Measurements from ENCODE around the gene MICB.
"Not testable (repeated sequence)": the region's sequence is repeated elsewhere in the genome, so short reads cannot be mapped to it uniquely, and the experiment has no call there.

Gene MICB

DNA sequence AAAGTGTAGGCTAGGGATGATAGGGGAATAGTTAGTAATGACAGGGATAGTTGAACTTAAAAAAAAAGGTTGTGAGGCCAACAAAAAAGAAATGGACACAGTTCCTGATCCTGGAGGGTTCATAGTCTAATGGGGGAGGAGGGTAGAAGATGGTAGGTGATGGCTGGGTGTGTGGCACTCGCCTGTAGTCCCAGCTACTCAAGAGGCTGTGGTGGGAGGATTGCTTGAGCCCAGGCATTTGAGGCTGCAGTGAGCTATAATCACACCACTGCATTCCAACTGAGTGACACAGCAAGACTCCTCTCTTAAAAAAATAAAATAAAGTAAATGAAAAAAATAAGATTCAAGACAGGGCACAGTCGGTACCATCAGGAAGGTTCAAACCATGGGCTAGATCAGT lies 2.4 kb upstream of the MICB start:
- Histone ChIP-seq H3K27me3 (ENCODE audit: insufficient read depth, low read depth) (no peaks in the 10 kb centered on the region), H3K4me1 (ENCODE audit: low read depth, poor library complexity, severe bottlenecking) (peaks cover 24% of the 10 kb centered on the region), H3K9ac (peak overlapping the region; percentile 62), H3K4me2 (peak overlapping the region; percentile 99), H2AFZ (ENCODE audit: low read depth) (no peak overlapping the region), H3K79me2 (ENCODE audit: insufficient read depth, low read depth) (peaks cover 34% of the 10 kb centered on the region), H3K27ac (peak overlapping the region; percentile 75), H4K20me1 (ENCODE audit: insufficient read depth) (no peaks in the 10 kb centered on the region), H3K4me3 (IDR thresholded peaks at IDR 0.05; ENCODE audit: insufficient read depth, low read depth, low read length) (no peak overlapping the region), H3K36me3 (ENCODE audit: insufficient read depth) (no peaks in the 10 kb centered on the region)
- TF ChIP-seq, protein P1, sequence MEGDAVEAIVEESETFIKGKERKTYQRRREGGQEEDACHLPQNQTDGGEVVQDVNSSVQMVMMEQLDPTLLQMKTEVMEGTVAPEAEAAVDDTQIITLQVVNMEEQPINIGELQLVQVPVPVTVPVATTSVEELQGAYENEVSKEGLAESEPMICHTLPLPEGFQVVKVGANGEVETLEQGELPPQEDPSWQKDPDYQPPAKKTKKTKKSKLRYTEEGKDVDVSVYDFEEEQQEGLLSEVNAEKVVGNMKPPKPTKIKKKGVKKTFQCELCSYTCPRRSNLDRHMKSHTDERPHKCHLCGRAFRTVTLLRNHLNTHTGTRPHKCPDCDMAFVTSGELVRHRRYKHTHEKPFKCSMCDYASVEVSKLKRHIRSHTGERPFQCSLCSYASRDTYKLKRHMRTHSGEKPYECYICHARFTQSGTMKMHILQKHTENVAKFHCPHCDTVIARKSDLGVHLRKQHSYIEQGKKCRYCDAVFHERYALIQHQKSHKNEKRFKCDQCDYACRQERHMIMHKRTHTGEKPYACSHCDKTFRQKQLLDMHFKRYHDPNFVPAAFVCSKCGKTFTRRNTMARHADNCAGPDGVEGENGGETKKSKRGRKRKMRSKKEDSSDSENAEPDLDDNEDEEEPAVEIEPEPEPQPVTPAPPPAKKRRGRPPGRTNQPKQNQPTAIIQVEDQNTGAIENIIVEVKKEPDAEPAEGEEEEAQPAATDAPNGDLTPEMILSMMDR (conservative IDR thresholded peaks at IDR 0.05; ENCODE audit: low read depth, low read length) = no peak

DNA sequence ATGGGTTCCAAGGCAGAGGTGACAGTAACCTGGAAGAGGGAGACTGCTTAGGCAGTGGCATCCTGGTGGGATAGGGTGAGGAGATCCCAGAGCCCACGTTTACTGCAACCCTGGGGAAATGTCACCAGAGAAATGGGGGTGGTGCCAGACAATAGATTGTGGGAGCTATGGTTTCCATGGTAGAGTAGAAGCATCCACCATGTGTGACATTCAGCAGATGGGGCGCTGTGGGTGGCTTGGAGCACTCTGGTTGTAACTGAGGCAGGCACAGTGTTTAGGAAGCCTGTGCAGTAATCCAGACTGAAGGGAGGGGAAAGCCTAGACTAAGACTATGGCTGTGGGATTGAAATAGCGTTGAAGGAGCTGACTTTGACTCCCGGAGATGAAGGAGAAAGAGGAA lies 1.1 kb upstream of the MICB start:
- Histone ChIP-seq H3K4me2 (peak overlapping the region; percentile 99), H3K79me2 (ENCODE audit: insufficient read depth, low read depth) (peaks cover 47% of the 10 kb centered on the region), H3K4me1 (ENCODE audit: low read depth, poor library complexity, severe bottlenecking) (peaks cover 21% of the 10 kb centered on the region), H3K9ac (peak overlapping the region; percentile 36; the same call in 1 of the 2 replicates), H3K27ac (peak overlapping the region; percentile 72)
- H3K27me3 ChIP-seq (ENCODE audit: insufficient read depth, low read depth); H2AFZ ChIP-seq (ENCODE audit: low read depth); H3K36me3 ChIP-seq (ENCODE audit: insufficient read depth); H4K20me1 ChIP-seq (ENCODE audit: insufficient read depth); H3K4me3 ChIP-seq (IDR thresholded peaks at IDR 0.05; ENCODE audit: insufficient read depth, low read depth, low read length): not testable (repeated sequence)

DNA sequence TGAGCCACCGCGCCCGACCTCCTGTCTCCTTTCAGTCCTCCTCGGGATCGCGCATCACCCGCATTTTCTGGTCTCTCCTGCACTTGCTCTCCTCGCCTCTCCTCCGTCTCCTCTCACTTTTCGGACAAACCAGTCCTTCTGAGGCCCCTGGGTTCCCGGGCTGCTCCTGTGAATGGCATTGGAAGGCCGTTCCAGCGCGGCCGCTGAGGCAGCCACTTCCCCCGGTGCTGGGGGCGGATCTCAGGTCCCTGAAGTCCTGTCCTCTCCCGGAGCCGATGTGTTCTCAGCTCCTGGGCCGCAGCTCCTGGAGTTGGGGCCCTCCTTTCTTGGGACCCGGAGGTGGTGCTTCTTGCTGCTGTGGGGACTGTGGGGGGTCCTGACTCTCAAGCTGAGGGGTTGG lies 803 bp downstream of the MICB start:
- Histone ChIP-seq H3K36me3 (ENCODE audit: insufficient read depth) (no peaks in the 10 kb centered on the region), H3K27me3 (ENCODE audit: insufficient read depth, low read depth) (no peaks in the 10 kb centered on the region), H2AFZ (ENCODE audit: low read depth) (no peak overlapping the region), H3K9ac (no peak overlapping the region), H3K4me3 (IDR thresholded peaks at IDR 0.05; ENCODE audit: insufficient read depth, low read depth, low read length) (no peak overlapping the region), H3K4me2 (peak overlapping the region; percentile 39; the same call in 1 of the 2 replicates), H3K27ac (no peak overlapping the region), H4K20me1 (ENCODE audit: insufficient read depth) (peaks cover 9% of the 10 kb centered on the region), H3K4me1 (ENCODE audit: low read depth, poor library complexity, severe bottlenecking) (peaks cover 13% of the 10 kb centered on the region), H3K79me2 (ENCODE audit: insufficient read depth, low read depth) (peaks cover 66% of the 10 kb centered on the region)
- TF ChIP-seq, protein P1 (conservative IDR thresholded peaks at IDR 0.05; ENCODE audit: low read depth, low read length) = no peak

DNA sequence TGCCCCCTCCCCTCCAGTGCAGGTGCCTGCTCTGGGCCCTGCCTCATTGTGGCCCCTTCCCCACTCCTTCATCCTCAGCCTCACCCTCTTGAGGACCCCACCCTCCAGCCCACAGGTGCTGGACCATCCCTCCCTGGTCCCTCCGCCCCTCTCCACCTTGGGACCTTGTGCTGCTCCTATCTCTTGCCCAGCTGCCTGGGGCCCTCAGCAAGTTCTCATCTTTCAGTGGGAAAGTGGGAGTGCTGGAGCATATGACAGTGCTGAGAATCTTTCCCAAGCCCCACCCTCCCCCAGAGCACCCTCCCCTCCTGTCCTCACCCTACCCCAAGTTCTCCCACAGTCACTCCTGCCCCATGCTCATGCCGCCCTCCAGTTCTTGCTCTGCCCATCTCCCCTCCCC lies 1.7 kb downstream of the MICB start:
- H3K4me2 ChIP-seq; H3K9ac ChIP-seq; H3K4me3 ChIP-seq (IDR thresholded peaks at IDR 0.05; ENCODE audit: insufficient read depth, low read depth, low read length); H4K20me1 ChIP-seq (ENCODE audit: insufficient read depth); H3K36me3 ChIP-seq (ENCODE audit: insufficient read depth); H2AFZ ChIP-seq (ENCODE audit: low read depth); H3K27ac ChIP-seq; H3K27me3 ChIP-seq (ENCODE audit: insufficient read depth, low read depth): not testable (repeated sequence)
- H3K79me2 ChIP-seq (ENCODE audit: insufficient read depth, low read depth) = peaks cover 75% of the 10 kb centered on the region
- H3K4me1 ChIP-seq (ENCODE audit: low read depth, poor library complexity, severe bottlenecking) = peaks cover 13% of the 10 kb centered on the region

DNA sequence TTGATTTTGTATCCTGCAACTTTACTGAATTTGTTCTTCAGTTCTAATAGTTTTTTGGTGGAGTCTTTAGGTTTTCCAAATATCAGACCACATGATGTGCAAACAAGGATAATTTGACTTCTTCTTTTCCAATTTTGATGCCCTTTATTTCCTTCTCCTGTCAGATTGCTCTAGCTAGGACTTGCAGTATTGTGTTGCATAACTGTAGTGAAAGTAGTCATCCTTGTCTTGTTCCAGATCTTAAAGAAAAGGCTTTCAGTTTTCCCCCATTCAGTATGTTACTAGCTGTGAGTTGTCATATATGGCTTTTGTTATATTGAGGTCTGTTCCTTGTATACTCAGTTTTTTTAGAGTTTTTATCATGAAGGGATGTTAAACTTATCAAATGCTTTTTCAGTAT lies 4.6 kb downstream of the MICB start:
- Histone ChIP-seq H3K27ac (no peak overlapping the region), H3K36me3 (ENCODE audit: insufficient read depth) (no peaks in the 10 kb centered on the region), H3K79me2 (ENCODE audit: insufficient read depth, low read depth) (peaks cover 68% of the 10 kb centered on the region), H2AFZ (ENCODE audit: low read depth) (no peak overlapping the region), H3K27me3 (ENCODE audit: insufficient read depth, low read depth) (no peaks in the 10 kb centered on the region), H3K4me3 (IDR thresholded peaks at IDR 0.05; ENCODE audit: insufficient read depth, low read depth, low read length) (no peak overlapping the region), H4K20me1 (ENCODE audit: insufficient read depth) (peaks cover 9% of the 10 kb centered on the region), H3K9ac (no peak overlapping the region), H3K4me1 (ENCODE audit: low read depth, poor library complexity, severe bottlenecking) (peaks cover 8% of the 10 kb centered on the region), H3K4me2 (no peak overlapping the region)
- TF ChIP-seq, protein P1 (conservative IDR thresholded peaks at IDR 0.05; ENCODE audit: low read depth, low read length) = no peak

DNA sequence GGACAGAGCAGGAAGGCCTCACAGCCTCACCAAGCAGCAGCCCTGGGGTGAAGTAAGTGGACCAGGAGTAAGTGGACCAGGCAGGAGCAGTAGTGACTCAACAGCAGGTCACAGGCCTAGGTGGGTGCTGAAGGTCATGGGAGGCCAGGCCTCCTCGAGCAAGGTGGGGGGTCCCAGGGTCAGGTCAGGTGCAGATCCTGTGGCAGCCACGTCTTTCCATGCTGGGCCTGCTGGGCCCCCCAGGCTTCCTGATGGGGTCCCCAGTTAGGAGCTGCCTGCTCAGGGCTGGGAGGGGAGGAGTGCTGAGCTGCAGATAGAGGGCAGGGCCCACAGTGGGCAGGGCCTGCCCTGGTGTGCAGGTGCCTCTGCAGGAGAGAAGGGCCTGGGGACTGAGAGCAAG lies 11.1 kb downstream of the MICB start:
- not testable (repeated sequence) for H4K20me1 ChIP-seq (ENCODE audit: insufficient read depth); H3K4me2 ChIP-seq; H3K27ac ChIP-seq; H3K4me1 ChIP-seq (ENCODE audit: low read depth, poor library complexity, severe bottlenecking); H3K27me3 ChIP-seq (ENCODE audit: insufficient read depth, low read depth); H3K9ac ChIP-seq; H3K4me3 ChIP-seq (IDR thresholded peaks at IDR 0.05; ENCODE audit: insufficient read depth, low read depth, low read length); H2AFZ ChIP-seq (ENCODE audit: low read depth); H3K36me3 ChIP-seq (ENCODE audit: insufficient read depth)
- H3K79me2 ChIP-seq (ENCODE audit: insufficient read depth, low read depth) = peaks cover 17% of the 10 kb centered on the region; the same call in 1 of the 2 replicates
